GM21825 (cell line): ENCODE data around the gene TUBA3E.
"Not testable (repeated sequence)": the region's sequence is repeated elsewhere in the genome, so short reads cannot be mapped to it uniquely, and the experiment has no call there.

Experiments
- ATAC-seq: cut with Tn5 transposase; IDR thresholded peaks from one replicate; pipeline ENCODE4 v1.9.1; 2021; ENCODE audit warnings: mild to moderate bottlenecking, moderate library complexity; ENCODE audit not compliant: unreplicated experiment

TUBA3E gene

DNA sequence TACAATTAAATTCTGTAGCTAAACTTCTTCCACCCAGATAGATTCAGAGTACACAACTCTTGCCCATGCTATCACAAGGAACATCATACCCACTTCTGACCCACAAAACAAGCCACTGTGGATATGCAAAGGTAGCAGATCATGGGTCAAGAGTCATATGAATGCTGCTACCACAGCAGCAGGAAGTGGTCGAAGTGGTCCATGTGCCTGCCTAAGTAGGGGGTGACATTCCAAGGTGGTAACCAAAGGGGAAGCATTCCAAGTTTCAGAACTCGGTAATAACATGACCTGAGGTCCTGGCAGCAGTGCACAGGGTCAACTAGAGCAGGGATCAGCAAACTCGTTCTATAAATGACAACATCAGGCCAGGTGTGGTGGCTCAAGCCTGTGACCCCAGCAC lies 5.8 kb downstream of the TUBA3E start:
- not testable (repeated sequence) for ATAC-seq

DNA sequence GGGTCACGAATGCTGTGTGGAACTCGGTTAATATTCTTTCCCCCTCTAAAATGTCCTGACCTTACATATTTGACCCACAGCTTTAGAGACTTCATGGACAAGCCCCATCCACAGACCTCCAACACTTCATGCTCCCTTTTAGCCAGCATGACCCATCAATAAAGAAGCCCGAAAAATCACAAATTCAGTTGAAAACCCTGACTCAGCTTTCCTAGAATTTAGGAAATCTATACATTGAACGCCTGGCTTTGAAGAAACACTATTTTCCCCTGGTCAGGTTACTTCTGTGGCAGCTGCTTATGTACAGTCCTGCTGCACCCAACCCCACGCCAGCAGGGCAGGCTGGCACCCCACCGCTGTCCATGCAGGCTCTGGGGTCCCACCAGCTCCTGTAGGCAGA lies 6.9 kb downstream of the TUBA3E start:
- not testable (repeated sequence) for ATAC-seq

DNA sequence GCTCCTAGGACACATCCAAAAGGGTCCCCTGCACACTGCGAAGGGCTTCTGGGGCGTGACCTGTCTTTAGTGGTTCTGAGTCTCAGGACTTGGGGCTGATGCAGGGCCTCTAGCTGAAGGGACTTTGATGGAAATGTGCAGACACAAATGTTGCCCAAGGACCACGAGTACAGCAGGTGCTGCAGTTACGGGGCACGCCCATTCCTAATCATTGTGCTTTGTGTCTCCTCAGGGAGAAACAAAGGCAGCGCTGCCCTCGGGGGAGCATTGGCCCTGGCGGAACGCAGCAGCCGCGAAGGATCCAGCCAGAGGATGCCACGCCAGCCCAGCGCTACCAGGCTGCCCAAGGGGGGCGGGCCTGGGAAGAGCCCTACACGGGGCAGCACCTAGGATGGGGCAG lies 8.0 kb downstream of the TUBA3E start:
- ATAC-seq = no peak

DNA sequence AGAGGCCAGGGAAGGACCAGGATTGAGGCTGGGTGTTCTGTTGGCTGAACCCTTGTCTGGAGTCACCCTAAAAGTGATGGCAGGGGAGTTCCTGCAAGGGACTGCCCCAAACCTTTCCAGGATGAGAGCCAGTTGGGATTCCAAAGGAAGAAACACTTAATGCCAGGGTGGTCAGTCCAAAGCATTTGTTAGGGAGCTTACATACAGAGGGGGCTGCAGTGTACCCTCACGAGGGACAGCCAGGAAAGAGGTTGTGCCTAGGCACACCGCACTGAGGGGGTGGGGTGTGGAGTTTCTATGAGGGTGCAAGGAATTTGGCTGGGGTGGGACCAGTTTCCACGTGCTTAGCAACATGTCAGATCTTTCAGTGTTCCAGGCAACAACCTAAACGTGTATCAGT lies 9.3 kb downstream of the TUBA3E start:
- not testable (repeated sequence) for ATAC-seq

DNA sequence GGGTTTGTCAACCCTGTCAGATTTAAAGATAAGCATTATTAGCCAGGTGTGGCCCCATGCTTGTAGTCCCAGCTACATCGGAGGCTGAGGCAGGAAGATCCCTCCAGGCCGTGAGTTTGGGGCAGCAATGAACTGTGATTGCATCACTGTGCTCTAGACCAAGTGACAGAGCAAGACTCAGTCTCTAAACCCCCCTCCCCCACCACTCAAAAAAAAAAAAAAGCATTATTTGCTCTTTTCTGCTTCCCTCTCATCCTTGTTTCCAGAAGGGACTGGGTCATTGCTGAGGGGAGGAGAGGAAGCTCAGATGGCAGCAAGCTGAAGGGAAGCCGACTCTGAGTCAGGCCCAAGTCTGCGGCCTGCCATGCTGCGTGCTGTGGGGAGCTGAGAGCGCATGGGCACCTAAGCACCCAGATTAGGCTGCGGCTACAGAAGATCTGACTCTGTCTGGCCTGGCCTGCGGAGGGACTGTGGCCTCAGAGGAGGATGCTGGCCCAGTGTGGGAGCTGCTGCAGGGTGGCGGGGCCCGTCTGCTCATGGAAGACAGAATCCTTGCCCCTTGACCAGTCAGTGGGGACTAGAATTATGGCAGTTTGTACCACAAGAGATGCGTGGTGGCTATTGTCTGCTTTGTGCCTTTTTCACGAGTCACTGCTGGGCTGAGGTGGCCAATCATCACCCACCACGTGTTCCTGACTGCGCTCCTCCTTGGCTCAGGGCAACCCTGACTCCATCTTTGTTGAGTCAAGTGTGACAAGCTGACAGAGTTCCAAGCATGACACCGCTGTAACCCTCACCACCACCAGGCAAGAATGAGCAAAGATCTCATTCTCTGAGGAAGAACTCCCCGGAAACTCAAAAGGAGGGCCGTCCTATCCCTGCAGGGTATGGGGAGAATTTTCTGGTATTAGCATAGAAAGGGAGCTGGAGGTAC lies 10.1 kb downstream of the TUBA3E start:
- ATAC-seq = not testable (repeated sequence)

DNA sequence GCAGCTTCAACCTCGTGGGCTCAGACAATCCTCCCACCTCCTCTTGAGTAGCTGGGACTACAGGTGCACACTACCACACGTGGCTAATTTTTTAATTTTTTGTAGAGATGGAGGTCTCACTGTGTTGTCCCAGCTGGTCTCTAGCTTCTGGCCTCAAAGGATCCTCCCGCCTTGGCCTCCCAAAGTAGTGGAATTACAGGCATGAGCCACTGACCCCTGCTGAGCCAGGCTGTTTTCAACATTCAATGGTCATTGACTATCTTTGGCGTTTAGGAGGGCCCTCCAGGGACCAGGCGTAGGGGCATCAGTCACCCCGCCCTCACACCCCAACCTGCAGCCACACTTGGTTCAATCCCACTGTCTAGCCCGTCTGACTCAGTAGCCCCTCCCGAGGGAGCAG lies 11.0 kb downstream of the TUBA3E start:
- no peak for ATAC-seq

DNA sequence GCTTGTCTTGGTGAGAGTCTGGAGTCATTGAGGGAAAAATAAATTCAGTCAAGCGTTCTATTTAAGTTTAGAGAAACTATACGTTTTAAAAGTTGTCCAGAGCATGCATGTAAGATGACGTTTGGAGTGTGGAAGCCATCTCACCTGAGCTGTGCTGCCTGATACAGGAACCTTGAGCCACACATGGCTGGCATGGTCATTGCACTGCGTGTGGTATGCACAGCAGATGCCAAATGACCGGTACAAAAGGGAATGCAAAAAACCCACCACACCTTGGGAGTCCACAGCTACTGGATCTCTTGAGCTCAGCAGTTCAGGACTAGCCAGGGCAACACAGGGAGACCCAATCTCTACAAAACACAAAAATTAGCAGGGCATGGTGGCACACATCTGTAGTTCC lies 11.8 kb downstream of the TUBA3E start:
- no peak for ATAC-seq

DNA sequence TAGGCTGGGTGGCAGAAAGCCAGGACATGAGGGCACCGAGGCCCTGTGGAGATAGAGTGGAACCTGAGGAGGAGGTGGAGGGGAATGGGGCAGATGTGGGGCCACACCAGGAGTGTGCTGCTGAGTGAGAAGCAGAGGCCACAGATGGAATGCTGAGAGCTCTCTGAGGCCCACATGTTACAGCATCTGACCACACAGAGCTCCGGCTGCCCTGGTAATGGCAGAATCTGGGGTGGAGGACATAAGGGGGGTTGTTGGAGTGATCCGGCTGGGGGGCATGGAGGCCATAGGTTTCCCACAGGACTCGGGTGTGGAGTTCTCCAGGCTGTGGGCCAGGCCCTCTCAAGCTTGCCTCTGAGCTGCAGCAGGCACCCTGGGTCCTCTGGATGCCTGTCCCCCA lies 12.3 kb downstream of the TUBA3E start:
- no peak for ATAC-seq

DNA sequence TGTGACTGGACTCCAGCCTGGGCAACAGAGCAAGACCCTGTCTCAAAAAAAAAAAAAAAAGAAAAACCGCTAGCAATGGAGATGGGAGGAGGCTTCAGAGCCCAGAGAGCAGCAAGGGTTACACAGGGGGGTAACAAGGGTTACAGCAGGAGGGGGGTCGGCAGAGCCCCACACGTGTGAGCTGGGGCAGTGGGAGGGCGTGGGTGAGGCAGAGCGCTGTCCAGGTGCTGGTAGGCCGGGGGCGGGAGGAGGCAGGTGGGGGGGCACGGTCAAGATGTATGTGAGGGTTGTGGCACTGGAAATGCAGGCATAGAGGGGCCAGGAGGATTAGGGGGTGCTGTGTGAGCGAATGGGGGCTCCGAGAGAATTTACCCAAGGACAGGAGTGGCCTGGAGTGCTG lies 12.8 kb downstream of the TUBA3E start:
- no peak for ATAC-seq

DNA sequence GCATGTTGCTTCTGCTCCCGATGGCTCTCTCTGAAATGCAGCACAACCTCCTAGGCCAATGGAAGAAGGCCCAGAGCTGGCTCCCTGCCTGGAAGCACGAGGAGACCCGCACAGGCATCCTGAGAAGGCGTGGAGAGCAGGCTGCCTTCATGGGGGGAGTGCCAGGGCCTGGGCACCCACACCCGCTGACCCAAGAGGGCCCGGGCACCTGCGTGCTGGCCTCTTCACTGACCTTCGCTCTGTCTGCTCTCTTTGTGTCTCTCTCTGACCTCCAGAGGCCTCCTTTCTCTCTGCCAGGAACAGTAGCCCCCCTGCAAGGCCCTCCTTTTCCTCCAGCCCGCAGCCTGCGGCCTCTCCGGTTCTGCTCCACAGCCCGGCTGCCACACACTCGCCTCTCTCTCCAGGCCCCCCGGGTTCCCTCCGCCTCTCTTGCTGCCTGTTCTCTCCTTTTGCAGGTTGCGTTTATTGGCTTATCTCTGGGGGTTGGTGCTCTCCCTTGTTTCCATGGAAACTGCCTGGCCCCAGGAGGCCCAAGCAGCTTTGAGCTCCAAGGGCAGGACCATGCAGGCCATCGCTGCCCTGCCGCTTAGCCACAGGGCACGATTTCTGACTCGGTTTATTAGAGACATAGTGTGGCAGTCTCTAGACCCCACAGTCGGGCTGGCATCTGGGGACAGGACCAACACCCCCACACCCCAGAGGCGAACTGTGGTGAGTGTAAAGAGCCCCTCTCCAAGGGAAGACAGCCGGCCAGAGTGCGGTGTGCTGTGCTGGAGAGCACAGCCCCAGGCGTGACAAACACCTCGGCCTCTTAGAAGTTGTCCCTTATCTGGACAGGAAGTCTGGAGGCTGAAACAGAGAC lies 14.5 kb downstream of the TUBA3E start:
- no peak for ATAC-seq

DNA sequence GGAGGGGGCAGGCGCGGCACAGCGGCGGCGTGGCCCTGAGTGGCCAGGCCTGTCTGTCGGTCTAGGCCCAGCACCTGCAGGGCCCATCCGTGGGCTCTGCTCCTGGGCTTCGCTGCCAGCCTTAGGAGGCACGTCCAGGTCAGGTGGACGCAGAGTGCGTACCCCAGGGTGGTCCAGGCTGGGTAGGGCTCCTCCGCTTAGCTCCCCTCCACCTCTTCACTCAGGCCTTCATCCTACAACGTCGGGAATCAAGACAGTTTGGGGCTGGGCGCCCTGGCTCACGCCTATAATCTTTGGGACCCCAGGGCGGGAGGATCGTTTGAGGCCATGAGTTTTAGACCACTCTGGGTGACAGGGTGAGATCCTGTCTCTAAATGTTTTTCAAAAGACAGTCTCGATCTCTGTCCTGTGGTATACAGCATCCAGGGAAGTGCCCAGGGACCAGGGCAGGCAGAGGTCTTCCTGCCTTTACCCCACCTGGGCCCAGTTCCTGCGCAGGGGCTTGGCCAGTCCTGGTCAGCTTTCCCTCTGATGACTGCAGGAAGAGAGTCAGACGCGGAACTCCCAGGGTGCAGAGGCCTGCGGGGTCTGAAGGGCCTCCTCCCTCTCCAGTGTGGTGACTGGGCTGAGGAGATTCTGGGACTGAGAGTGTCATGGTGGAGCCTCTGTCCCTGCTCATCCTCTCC lies 15.3 kb downstream of the TUBA3E start:
- peak; percentile 6 for ATAC-seq

DNA sequence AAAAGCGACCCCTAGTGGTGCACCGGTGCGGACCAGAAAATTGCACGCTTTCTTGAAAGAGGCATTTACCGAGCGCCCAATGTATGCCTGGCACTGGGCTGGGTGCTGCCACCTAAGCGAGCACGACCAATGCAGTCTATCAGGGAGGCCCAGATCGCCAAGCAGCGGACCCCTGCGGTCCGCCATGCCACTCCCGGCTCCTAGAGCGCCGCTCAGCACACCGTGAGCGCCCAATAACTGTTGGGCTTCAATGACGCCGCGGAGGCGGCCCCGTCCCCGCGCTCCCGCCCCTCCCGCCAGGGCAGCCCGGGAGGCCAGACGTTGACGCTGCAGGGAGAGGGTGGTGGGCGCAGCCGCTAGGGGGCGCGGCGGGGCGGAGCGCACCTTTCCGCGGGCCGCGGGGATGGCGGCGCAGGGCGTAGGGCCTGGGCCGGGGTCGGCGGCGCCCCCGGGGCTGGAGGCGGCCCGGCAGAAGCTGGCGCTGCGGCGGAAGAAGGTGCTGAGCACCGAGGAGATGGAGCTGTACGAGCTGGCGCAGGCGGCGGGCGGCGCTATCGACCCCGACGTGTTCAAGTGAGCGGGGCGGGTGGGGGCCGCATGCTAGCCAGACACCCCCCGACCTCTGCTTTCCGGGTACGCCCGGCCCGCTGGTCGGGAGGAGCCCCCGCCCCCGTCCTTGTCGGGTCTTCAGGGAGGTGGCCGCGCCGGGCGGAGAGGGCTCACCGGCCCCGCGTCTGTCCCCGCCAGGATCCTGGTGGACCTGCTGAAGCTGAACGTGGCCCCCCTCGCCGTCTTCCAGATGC lies 16.2 kb downstream of the TUBA3E start, which contains the start of gene MZT2B:
TSS of gene MZT2B (plus strand) at position 383 of the 803 bp plus-strand sequence. CDS start at position 404, 21 bp downstream.
- peak; percentile 84 for ATAC-seq

DNA sequence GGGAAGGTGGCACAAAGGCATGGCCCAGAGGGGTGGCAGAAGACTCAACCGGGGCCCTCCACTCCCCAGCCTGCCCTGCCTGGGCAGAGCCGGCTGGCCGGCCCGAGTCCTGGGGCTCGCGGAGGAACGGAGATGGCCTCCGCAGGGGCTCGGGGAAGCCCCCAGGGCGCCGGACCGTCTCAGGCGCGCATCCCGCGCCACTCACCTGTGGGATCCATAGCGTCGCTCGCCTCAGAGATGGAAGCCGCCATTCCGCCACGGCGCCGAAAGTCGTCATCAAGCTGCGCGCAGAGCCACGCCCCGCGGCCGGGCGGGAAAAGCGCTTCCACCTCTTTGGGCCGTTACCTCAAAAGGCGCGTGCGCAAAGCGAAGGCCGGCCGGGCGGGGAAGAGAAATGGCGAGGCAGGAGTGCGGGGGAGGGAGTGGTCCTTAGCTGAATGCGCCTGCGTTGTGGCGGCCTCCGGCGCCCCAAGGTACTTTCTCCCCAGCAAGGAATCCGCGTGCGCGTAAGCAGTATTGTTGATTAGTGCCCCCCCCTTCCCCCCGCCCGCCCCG lies 16.8 kb downstream of the TUBA3E start, which contains the start of gene SMPD4:
TSS of gene SMPD4 (minus strand) at position 278 of the 555 bp plus-strand sequence. CDS start 5,010 bp downstream, outside the sequence.
- ATAC-seq = peak; percentile 62

DNA sequence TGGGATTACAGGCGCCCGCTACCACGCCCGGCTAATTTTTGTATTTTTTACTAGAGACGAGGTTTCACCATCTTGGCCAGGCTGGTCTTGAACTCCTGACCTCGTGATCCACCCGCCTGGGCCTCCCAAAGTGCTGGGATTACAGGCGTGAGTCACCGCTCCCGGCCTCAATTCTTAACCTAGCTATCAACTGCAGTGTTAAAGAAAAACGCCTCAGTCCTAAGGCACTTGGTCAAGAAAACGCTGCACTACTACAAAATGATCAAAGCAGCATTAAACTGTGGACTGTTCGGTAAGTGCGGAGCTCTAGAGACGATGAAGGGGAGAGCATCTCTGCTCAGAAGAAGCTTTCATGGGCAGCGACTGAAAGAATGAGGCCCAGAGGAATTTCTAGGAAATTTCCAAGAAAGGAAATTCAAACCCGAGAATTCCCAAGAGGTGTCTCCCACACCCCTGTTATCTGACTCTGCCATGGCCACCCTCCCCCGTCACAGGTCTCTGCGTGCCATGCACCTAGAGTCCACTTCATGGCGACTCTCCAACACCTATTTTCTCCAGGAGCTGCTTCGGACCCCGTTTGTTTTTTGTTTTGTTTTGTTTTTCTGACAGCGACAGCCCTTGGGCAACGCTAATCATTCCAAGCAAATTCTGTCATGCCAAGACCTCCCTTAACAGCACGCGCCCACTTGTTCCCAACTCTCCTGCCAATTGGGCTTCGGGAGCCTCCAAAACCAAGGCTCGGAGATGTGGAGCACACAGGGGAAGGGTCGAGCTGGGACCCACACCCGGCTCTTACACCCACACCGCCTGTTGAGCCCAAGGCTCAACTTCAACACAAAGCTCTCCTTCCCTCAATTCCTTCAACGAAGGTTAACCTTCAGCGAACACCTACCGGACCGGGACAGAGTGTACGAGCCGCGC lies 17.6 kb downstream of the TUBA3E start:
- ATAC-seq = not testable (repeated sequence)

DNA sequence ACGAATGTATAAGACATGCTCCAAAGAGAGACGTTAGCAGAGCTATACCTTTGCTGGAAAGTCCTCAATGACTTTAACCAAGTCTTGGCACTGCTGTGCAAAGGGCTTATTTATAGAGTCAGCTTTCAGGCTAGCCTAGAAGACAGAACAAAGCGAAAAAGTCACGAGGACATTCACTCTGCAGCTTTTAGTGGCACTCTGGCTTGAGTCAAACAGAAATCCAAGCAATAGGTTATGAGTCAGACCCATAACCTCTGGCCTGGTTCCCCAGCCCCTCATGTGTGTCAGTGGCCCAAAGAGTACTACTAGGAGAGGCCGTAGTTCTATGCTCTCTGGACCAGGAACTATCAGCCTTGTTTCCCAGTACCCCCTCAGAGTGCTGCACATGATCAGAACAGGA lies 23.4 kb downstream of the TUBA3E start:
- ATAC-seq = not testable (repeated sequence)

DNA sequence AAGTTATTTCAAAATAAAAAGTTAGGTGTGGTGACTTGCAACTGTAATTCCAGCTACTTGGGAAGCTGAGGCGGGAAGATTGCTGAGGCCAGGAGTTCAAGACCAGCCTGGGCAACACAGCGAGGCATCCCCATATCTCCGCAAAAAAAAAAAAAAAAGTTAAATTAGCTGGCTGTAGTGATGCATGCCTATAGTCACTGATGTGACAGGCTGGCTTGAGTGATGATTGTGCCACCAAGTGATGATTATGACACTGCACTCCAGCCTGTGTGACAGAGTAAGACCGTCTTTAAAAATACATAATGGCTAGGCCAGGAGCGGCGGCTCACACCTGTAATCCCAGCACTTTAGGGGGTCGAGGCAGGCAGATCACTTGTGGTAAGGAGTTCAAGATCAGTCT lies 28.3 kb downstream of the TUBA3E start:
- no peak for ATAC-seq

DNA sequence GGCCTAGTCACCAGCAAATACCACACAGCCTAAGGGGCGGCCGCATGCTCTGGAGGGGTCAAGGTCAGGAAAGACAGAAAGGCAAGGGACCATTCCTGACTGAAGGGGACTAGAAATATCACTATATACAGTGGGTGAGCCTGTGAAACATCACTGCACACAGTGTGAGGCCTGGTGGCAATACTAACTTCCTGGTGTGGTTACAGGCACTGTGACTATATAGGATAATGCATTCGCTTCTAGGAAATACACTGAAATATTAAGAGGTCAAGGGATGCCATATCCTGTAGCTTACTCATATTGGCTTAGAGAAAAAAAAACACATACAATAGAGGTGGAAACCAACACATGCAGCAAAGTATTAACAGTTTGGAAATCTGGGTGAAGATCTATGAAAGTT lies 29.1 kb downstream of the TUBA3E start:
- not testable (repeated sequence) for ATAC-seq

DNA sequence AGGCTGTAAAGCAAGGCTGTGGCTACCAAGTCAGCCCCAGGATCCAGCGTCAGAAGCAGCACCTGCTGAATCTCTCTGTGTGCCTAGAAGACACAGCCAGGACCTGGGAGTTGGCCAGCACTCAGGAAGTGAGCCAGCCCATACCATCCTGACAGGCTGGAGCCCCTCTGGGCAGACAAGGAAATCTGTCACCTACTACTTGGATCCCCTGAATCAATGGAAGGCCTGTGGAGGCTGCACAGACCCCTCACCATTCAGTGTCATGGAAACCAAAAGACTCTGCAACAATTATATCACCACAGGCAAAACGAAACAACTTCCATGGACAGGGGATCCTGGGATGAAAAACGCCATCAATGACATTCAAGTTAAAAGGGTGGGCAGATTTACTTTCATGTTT lies 31.6 kb downstream of the TUBA3E start:
- ATAC-seq = not testable (repeated sequence)
